ENCODE data around the gene POLR3F.

- TF ChIP-seq CTCF (IDR thresholded peaks at IDR 0.05 in 8 of 11, conservative IDR thresholded peaks at IDR 0.05 in 3 of 11) = no peak
- TF ChIP-seq POLR2AphosphoS5 (IDR thresholded peaks at IDR 0.05) = no peak
These were observed 60.1 kb downstream of the POLR3F start for GRCh38 chr20:18527339-18527738.

Measured in spleen (tissue), 7 donors.